ENCODE data around the gene SENP6.
"Not testable (repeated sequence)": the region's sequence is repeated elsewhere in the genome, so short reads cannot be mapped to it uniquely, and the experiment has no call there.

Gene SENP6, protein sequence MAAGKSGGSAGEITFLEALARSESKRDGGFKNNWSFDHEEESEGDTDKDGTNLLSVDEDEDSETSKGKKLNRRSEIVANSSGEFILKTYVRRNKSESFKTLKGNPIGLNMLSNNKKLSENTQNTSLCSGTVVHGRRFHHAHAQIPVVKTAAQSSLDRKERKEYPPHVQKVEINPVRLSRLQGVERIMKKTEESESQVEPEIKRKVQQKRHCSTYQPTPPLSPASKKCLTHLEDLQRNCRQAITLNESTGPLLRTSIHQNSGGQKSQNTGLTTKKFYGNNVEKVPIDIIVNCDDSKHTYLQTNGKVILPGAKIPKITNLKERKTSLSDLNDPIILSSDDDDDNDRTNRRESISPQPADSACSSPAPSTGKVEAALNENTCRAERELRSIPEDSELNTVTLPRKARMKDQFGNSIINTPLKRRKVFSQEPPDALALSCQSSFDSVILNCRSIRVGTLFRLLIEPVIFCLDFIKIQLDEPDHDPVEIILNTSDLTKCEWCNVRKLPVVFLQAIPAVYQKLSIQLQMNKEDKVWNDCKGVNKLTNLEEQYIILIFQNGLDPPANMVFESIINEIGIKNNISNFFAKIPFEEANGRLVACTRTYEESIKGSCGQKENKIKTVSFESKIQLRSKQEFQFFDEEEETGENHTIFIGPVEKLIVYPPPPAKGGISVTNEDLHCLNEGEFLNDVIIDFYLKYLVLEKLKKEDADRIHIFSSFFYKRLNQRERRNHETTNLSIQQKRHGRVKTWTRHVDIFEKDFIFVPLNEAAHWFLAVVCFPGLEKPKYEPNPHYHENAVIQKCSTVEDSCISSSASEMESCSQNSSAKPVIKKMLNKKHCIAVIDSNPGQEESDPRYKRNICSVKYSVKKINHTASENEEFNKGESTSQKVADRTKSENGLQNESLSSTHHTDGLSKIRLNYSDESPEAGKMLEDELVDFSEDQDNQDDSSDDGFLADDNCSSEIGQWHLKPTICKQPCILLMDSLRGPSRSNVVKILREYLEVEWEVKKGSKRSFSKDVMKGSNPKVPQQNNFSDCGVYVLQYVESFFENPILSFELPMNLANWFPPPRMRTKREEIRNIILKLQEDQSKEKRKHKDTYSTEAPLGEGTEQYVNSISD

DNA sequence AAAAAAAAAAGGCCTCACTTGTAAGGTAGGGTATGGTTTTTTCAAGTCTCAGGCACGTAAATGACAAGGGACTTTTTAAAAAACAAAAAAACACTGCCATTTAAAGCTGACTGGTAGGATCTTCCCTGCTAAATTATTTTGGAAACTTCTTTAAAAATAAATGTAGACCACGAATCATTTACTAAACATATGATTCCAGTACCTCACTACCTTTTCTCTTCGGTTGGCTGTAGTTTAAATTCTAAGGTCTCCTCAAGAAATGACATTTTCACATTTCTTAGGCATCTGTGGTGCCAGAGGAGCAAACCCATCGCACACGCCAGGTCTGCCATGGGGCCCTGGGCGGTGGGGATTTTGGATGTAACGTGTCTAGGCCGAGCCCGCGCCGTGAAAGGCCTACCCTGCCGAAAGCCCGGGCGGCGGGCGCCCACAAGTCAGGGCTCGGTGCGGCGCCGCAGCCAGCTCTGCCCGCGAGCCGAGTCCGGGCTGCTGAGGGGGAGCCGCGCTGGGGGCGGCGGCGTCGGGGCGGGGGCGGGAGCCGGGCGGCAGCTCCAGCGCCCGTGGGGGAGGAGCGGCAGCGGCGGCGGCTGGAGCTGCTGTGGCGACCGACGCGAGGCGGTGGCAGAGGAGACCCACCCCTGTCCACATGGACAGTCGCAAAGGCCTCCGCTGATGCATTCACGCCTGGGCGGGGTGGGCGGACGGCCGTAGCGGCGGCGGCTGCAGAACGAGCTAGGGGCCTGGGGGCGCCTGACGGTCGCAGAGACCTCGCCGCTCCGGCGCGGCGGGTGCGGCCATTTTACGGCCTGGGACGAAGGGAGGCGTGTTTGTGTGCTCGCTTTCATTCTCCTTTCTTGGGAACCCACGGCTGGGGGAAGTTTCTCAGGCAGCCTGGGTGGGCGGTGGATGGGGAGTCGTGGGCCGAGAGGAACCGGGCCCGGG is at the start of gene SENP6:
SENP6 (plus strand) TSS at position 577 of the 942 bp plus-strand sequence. CDS start 645 bp downstream, outside the sequence.
- peak; percentile 81 to 82 for DNase-seq

DNA sequence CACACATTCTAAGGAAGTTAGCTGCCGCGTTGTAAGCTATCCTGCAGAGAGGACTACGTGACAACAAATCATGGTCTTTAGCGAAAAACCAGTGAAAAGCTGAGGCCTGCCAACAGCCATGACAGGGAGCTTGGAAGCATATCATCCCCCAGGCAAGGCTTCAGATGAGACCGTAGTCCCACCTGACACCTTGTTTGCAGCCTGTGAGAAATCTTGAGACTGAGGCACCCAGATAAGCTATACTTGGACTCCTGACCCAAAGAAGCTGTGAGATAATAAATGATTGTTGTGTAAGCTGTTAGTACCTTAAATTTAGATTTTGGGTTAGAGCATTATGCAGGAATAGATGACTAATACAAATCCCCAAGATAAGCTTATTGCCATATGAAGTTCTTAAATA is 45.4 kb upstream of the SENP6 start:
- DNase-seq: no peak

DNA sequence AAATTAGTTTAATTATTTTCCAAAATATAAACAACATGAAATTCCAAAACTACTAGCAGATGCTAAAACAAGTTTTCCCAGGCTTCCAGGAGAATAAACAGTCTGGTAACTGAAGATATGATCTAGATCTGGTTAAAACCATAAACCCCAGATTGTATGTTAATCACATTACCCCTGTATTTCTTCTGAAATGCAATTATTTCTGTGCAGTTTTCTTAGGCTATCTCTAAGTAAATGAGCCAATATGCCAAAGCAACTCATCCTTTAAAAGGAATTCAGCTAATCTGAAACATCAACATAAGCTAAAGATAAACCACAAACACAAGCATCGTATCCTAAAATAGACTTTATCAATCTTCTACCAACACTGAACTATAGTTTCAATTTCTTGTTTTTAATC is 44.6 kb upstream of the SENP6 start:
- no peak for DNase-seq

GRCh38 chr6:75563032-75563431 is 38.6 kb upstream of the SENP6 start:
- DNase-seq: no peak

DNA sequence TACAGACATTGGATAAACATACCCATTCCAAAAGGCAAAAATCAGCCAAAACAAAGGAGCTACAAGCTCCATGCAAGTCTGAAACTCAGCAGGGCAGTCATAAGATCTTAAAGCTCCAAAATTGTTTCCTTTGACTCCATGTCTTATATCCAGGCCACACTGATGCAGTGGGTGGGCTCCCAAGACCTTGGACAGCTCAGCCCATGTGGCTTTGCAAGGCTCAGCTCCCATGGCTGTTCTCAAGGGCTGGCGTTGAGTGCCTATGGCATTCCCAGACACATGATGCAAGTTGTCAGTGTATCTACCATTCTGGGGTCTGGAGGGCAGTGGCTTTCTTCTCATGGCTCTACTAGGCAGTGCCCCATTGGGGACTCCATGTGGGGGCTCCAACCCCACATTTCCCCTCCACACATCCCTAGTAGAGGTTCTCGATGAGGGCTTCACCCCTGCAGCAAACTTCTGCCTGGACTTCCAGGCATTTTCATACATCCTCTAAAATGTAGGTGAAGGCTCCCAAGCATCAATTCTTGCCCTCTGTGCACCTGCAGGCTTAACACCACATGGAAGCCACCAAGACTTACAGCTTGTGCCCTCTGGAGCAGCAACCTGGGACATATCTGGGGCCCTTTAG is 35.4 kb upstream of the SENP6 start:
- no peak for DNase-seq

DNA sequence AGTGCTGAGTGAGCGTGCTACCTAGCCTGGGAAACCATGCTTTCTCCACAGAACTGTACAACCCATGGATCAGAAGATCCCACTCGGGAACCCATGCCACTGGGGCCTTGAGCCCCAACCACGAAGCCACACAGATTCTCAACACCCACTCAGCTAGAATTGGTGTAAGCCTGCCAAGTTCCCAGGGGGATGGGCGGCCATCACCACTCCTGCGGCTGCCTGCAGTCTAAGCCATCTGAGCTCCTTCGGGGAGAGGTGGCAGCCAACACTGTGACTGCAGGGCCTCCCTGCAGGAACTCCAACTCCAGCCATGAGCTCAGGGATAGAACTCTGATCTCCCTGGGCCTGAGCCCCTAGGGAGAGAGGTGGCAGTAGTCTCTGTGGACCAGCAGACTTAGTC is 33.6 kb upstream of the SENP6 start:
- no peak for DNase-seq

DNA sequence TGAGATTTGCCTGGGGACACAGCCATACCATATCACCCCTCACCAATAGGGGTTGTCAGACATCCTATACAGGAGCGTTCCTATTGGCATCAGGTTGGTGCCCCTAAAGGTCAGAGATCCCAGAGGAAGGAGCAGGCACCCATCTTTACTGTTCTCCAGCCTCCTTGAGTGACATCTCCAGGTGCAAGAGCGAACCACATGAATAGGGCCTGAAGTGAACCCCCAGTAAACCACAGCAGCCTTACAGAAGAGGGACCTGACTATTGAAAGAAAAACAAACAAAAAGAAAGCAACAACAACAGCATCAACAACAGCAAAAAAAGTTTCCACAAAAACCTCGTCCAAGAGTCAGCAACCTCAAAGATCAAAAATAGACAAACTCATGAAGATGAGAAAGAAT is 32.7 kb upstream of the SENP6 start:
- no peak for DNase-seq

- not testable (repeated sequence) for DNase-seq
These were observed 31.0 kb upstream of the SENP6 start for GRCh38 chr6:75570671-75571070.

- no peak for DNase-seq
These were observed 29.6 kb upstream of the SENP6 start for GRCh38 chr6:75572072-75572471.

- DNase-seq: no peak
These were observed 21.7 kb upstream of the SENP6 start for GRCh38 chr6:75579951-75580350.

GRCh38 chr6:75581231-75581630 is 20.4 kb upstream of the SENP6 start:
- DNase-seq: no peak

DNA sequence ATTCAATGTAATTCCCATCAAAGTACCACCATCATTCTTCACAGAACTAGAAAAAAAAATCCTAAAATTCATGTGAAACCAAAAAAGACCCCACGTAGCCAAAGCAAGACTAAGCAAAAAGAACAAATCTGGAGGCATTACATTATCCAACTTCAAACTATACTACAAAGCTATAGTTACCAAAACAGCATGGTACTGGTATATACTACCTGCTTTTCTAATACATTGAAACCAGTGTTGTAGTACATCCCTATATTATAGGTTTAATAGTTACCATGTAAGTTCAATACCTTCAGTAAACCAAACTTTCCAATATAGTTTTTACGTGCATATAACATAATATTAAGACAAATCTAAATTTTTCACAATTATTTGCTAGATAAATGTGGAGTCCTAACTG is 17.1 kb upstream of the SENP6 start:
- DNase-seq: not testable (repeated sequence)

DNA sequence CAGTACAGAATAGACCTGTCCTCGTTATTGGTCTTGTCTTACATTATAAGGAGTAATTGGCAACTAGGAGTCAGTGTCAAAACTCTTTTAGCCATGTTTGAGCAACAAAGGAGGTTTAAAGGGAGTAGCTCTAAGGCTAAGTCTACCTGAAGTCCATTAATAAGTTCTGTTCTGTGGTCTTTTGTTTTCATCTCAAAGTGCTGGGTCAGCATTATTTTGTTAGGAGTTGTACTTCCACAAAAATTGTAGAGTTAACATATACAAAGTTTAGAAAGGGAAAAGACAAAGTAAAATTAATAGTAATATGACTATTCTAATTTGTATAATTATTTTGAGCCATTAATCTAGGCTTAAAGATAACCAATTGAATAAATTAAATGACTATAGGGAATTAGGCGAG is 12.7 kb upstream of the SENP6 start:
- no peak for DNase-seq

- no peak for DNase-seq
These were observed 11.3 kb upstream of the SENP6 start for GRCh38 chr6:75590370-75590769.

DNA sequence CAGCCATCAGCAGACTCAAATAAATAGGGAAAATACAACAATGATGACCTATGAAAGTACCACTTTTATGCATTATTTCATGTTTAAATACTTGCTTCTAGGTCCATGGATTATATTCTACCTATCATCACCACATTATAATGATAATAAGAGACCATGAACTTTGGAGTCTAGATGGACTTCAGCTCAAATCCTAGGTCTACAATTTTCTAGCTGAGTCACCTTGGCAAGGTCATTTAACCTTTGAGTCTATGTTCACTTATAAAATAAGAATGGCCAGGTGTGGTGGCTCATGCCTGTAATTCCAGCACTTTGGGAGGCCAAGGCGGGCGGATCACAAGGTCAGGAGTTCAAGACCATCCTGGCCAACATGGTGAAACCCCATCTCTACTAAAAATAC is 5.3 kb upstream of the SENP6 start:
- not testable (repeated sequence) for DNase-seq

DNA sequence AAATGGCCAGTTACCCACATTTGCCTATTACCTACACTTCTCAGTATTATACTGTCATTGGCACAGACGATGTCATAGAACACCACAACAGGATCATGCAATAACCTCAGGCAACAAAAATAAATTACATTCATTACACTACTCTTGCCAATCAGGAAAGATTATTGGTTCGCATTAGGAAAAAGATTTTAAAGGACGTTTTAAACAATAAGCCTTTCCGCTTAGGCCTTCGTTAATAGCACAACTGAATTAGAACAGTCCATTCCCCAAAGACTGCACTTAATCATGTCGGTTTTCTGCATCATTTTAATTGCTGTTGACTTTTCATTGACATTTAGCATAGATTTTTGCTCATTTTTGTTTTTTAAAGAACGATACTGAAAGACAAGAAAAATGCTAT is 912 bp upstream of the SENP6 start:
- DNase-seq: no peak

GRCh38 chr6:75602246-75603105 is 796 bp downstream of the SENP6 start:
- peak in 1 of 2 donors; percentile 72 for DNase-seq

DNA sequence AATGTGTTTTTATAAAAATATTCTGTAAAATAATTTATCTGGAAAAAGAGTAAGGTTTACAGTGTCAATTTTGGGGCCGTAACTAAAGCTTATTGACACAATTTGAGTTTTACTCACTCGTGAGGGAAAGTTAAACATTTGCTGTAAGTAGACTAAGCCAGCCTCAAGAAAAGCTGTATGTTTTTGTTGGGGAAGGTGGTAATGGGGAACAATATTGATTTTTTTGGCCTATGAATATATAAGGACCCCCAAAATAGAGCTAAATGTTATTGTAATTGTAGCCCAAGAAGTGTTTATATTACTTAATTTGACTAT is 1.4 kb downstream of the SENP6 start:
- no peak for DNase-seq

DNA sequence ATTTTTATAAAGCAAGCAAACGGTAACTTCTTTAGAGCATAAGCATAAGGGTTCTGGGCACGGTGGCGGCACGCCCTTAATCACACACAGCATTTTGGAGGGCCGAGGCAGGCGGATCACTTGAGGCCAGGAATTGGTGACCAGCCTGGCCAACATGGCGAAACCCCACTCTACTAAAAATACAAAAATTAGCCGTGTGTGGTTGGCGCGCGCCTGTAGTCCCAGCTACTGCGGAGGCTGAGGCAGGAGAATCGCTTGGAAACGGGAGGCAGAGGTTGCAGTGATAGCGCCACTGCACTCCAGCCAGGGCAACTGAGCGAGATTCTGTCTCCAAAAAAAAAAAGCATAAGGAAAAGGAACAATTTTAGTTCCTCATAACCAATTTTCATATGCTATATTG is 2.6 kb downstream of the SENP6 start:
- DNase-seq: no peak

DNA sequence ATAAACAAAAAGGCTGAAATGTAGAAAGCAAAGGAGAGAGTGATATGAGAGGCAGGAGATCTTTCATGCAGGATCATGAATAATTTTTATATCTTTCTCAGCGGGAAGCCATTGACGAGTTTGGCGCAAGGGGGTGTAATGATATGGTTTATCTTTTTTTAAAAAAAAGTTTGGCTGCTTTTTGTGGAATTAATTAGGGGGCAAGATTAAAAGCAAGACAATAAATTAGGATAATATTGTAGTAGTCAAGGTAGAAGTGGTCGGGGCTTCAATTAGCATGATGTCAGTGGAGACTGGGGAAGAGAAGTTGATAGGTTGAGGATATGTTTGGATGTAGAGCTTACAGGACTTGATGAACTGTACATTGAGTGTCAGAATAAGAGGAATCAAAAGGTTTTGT is 4.0 kb downstream of the SENP6 start:
- DNase-seq: no peak

GRCh38 chr6:75608304-75608703 is 6.6 kb downstream of the SENP6 start:
- DNase-seq: no peak

All from hippocampal formation (tissue), 2 donors.